Stimulated activated CD4-positive, alpha-beta T cell treated with anti-CD3 and anti-CD28 coated beads, Interleukin-15, amount 100 ng/mL, for 48 hours (primary cell): Measurements from ENCODE around the gene PDS5B.
A peak's percentile ranks its signal among the peaks of the same experiment; 100 is the strongest.
"Not testable (repeated sequence)": the region's sequence is repeated elsewhere in the genome, so short reads cannot be mapped to it uniquely, and the experiment has no call there.

Experiments
- DNase-seq, 2 donors: peaks; one replicate each; pipeline ENCODE4 v3.0.0-alpha.2; 2020; ENCODE audit warnings: low read depth in 2 of 2

Gene PDS5B

DNA sequence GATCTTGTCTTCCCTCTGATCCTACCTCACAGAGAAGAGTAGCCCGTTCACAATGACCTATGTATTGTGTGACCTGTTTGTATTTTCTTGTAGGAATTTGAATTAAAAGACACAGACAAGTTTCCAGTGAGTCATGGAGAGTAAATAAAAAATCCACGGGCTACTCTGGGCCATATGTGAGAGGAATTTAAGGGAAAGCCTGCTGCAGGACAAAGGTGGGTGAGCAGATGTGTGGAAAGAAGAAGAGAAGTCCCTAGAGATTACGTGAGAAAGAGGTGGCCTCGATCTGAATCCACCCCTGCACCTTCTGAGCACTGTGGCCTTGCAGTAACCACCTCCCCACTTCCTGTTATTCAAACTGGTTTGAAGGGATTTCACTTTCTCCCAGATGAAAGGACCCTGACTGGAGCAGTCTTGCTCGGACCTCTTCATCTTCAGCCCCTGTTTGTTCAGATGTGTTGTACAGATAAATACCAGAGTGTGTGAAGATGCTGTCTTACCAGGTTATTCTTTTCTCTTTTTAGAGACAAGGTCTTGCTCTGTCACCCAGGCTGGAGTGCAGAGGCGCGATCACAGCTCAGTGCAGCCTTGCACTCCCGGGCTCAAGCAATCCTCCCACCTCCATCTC, 205.4 kb downstream of the PDS5B start:
- DNase-seq, result peak in 1 of 2 donors; percentile 7

DNA sequence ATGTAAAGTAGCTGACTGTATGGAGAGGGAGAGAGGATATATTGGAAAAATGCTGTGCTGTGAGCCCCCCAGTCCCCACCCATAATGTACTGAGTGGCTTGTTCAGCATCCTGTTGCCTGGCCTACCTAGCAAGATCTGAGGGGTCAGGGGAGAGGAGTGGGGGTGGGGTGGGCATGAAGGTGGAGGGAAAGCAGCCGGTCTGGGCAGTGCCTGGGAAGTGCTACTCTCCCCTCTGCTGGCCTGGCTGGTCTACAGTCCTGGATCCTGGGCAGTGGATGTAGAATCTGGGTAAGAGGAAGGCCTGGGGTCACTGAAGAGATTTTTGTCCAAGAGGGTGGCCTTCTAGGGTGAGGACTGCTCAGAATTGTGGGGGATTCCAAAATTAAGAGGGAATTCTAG, 210.5 kb downstream of the PDS5B start:
- DNase-seq, result no peak

DNA sequence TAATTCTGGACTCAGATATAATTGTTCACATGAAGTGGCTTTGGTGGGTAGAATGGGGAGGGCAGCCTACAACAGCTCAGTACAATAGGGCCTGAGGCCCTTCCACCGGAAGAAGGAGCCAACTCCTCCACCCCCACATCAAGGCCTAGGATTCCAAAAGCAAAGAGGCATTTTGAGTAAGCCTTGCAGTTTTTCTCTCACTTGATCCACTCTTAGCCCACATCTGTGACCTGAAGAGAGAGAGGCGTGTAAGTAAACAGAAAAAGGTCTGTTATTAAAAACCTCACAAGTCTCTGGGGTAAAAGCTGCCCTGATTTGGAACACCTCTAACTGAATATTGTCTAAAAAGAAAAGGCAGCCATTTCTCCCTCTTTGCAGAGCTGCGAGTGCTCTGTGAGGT, 215.9 kb downstream of the PDS5B start:
- no peak for DNase-seq

DNA sequence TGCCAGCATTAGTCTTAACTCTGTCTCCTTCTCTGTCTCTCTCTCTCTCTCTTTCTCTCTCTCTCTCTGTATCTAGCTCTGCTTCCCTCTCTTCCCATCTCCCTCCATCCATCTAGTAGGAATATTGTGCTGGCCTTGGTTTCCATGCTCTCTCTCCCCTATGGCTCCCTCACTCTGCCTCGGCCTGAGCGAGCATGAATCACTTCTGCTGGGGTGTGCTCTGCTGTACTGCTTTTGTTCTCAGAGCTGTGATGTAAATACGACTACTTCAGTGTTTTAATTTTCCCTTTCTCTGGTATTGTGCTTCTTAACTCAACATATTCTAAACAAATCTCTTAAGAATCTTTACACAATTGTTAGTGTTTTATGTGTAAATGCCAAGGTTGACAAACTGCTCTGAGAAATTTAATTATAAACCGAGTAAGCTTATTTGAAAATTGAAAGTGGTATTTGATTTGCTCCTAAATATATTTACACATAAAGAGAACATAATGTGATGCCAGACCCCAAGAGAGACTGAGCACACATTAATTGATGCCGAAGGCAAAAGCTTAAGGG, 218.5 kb downstream of the PDS5B start:
- DNase-seq, result no peak

DNA sequence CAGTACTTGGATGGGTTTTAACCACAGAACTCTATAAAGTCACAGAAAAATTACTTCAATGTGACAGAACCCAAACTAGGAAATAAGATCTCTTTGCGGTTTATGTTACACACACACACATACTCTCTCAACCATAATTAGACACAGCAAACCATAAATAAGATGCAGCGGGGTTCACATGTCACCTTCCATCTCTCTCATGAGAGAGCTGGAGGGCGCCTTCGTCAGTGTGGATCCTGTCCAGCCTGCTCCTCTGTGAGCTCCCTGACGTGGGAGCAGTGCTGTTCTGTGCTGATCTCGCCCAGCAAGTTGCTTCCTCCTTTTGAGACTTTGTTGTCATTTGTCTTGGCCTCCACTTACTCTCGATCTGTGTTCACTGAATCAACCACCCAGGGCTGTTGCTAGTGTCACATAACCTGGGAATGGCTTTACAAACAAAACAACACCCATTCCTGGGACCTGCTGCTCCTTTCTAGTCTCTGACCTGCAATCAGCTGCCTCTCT, 225.1 kb downstream of the PDS5B start:
- DNase-seq, result no peak

DNA sequence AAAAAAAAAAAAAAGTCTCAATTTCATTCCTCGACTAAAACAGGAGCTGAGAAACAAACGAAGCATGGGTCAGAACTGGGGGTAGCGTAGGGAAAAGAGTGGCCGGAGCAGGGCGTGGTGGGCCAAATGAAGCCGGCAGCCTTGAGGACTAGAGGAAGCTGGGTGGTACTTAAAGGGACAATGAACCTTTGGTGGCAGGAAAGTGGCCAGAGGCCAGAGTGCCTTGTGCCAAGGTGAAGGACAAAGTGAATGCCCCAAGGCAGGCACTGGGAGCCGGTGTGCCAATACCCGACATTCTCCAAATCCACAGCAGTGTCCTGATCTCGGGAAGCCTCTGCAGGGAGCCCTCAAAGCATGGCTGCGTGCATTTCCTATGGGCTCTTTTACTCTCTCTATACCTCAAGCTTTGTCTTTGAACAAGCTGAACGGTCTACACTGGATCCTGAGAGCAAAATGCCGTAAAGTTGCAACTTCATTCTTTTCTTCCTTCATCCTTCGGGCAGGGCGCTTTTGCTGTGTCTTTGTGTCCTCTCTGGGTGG, 235.0 kb downstream of the PDS5B start:
- no peak for DNase-seq

DNA sequence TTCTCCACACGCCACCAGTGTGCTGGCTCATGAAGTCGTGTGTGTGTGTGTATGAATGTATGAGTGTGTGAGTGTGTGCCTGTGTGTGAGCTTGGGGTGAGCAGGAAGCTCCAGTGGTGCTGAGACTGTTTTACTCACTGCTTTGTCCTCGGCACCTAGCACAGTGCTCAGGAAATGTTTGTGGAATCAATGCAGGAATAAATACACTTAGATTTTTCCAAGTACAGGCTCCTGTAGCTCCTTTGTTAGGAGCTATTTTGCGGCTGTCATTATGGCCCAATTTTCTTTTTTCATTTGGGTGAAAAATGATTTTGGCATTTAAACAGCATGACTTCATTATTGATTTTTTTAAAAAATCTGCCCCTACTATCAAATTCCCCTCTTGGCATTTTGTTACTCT, 236.5 kb downstream of the PDS5B start:
- DNase-seq, result no peak

DNA sequence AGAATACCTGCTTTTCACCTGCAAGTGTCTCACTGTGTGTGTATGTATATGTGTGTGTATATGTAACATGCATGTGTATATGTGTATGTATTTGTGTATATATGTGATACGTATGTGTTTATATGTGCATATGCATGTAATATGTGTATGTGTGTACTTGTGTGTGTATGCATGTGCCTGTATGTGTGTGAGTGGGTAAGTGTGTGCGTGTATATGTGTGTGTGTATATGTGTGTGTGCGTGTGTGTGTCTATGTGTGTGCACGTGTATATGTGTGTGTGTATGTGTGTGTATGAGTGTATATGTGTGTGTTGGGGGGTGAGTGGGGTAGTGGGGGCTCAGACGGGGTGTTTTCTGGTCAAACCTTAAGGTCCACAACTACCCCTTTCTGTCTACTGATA, 237.3 kb downstream of the PDS5B start:
- no peak for DNase-seq

DNA sequence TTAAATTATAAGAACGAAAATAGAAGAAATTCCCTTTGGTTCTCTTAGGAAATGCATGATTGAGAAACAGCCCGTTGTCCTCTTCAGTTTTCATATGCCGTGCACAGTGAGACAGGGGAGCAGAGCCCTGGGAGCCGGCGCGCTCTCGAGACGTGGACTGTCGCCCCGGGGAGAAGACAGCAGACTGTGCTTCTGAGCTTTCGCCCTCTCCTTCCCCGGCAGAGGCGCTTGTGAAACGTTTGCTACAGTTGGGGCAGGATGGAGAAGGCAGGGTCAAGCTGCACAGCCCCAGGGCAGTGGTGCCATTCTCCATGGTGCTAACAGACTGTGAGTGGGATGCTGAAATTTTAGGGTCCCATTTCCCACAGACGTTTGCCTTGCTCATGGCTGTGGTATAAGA, 237.8 kb downstream of the PDS5B start:
- DNase-seq, result no peak

DNA sequence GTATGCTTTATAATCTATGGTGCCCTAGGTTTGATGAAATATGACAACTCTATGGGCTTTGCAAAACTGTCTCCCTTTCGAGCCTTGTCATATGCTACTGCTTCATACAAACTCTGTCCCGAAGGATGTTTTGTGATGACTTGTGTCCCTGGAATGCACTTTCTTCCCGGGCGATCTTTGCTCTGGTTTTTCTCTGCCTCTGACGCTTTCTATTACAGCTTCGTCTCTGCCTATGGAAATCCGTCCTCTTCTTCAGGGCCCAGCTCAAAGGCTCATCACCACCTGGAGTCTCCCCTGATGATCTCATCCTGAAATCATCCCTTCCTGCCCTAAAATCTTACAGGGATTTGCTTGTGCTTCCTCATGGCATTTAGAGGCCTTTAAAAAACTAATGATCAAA, 238.4 kb downstream of the PDS5B start:
- DNase-seq, result no peak

DNA sequence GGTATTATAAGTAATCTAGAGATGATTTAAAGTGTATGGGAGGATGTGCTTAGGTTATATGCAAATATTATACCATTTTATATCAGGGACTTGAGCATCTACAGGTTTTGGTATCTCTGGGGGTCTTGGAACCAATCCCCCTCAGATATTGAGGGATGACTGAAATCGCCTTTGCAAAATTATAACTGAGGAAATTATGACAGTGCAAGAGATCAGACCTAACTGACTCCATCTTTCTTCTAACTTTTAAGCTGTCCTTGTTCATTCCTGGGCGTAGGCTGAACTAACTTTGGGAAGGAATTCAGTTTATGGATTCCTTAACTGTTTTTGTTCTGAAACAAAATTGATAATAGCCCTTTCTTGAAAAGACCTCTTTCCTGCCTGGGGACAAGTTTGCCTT, 239.2 kb downstream of the PDS5B start:
- no peak for DNase-seq

DNA sequence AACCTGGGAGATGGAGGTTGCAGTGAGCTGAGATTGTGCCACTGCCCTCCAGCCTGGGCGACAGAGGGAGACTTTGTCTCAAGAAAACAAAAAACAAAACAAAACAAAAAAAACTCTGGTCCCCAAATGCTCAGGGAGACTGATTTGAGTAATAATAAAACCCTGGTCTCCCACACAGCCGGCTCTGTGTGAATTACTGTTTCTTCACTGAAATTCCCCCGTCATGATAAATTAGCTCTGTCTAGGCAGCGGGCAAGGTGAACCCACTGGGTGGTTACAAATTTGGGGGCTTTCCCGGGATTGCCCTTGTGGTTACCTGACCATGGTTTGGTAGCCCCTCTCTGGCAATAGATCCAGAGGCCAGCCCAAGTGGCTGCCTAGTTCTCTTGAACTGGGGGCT, 240.1 kb downstream of the PDS5B start:
- DNase-seq, result not testable (repeated sequence)
